NCI-H69 (cell line): ENCODE measurements around the gene EXOC6B.
A peak's percentile ranks its signal among the peaks of the same experiment; 100 is the strongest.
"Not testable (repeated sequence)": the region's sequence is repeated elsewhere in the genome, so short reads cannot be mapped to it uniquely, and the experiment has no call there.

Source experiments
- DNase-seq: peaks from one replicate; lab custom pipeline; 2025; lab: John Stamatoyannopoulos, UW

Gene EXOC6B

GRCh38 chr2:72681016-72681995 lies 144.5 kb downstream of the EXOC6B start:
- DNase-seq: no peak

- DNase-seq: no peak
Measured at GRCh38 chr2:72678024-72678423, 147.8 kb downstream of the EXOC6B start.

GRCh38 chr2:72676341-72677025 lies 149.3 kb downstream of the EXOC6B start:
- peak; percentile 17 for DNase-seq

DNA sequence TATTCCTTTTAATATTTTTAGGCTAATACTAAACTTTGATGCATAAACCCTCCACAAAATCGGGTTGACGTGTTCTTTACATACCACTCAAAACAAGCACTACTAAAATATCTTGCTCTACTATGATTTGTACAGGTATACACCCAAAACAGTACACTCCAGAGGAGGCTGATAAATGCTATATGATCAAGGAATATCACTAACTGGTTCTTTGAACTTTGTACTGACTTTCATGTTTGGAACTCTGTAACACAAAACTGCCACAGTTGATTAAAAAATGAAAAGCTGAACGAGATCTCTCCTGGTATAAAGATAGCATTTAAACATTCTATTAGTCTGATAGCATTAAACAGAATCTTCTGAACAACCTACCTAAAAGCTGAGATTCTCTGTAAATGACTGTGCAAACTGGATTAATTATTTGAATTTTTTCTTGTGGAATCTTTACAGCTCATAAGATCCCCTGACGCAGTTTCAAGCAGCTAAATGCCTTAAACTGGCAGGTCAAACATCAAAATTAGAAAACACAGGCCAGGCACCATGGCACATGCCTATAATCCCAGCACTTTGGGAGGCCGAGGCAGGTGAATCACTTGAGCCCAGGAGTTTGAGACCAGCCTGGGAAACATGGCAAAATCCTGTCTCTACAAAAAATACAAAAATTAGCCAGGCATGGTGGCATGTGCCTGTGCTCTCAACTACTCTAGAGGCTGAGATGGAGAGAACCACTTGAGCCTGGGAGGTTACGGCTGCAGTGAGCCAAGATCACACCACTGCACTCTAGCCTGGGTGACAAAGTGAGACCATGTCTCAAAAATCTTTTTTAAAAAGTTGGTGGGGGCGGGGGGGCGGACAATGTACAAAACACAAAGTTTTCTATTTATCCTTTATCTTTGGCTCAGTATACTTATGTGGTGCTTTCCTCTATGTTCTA lies 150.6 kb downstream of the EXOC6B start:
- no peak for DNase-seq

- DNase-seq: no peak
Measured at GRCh38 chr2:72673279-72673678, 152.6 kb downstream of the EXOC6B start.

- DNase-seq: no peak
Measured at GRCh38 chr2:72669121-72669520, 156.7 kb downstream of the EXOC6B start.

DNA sequence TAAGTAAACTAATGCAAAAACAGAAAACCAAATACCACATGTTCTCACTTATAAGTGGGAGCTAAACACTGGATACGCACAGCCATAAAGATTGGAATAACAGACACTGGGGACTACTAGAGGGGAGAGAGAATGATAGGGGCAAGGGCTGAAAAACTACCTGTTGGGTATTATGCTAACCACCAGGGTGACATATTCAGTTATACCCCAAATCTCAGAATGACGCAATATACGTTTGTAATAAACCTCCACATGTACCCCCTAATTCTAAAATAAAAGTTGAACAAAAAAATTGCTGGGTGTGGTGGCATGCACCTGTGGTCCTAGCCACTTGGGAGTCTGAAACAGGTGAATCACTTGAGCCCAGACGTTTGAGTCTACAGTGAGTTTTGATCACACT lies 157.2 kb downstream of the EXOC6B start:
- no peak for DNase-seq

- DNase-seq: no peak
Measured at GRCh38 chr2:72665448-72665847, 160.4 kb downstream of the EXOC6B start.

DNA sequence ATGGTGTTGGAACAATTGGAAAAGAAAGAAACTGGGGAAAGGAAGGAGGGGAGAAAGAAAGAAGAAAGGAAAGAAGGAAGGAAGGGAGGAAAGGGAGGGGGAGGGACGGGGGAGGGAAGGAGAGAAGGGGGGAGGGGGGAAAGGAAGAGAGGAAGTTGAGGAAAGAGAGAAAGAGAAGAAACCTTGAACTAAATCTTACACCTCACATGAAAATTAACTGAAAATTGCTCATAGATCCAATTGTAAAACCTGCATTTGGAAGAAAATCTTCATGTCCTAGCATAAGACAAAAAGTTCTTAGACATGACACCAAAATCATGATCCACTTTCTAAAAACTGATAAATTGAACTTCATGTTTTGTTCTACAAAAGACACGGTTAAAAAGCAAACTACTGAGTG lies 163.8 kb downstream of the EXOC6B start:
- DNase-seq: no peak

DNA sequence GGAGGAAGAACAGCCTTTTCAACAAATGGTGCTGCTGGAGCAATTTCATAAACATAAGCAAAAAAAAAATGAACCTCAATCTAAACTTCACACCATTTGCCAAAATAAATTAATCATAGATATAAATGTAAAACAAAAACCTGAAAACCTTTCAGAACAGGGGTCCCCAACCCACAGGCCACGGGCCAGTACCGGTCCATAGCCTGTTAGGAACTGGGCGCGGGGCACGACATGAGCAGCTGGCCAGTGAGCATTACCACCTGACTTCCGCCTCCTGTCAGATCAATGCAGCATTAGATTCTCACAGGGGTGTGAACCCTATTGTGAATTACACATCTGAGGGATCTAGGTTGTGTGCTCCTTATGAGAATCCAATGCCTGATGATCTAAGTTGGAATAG lies 176.0 kb downstream of the EXOC6B start:
- no peak for DNase-seq

DNA sequence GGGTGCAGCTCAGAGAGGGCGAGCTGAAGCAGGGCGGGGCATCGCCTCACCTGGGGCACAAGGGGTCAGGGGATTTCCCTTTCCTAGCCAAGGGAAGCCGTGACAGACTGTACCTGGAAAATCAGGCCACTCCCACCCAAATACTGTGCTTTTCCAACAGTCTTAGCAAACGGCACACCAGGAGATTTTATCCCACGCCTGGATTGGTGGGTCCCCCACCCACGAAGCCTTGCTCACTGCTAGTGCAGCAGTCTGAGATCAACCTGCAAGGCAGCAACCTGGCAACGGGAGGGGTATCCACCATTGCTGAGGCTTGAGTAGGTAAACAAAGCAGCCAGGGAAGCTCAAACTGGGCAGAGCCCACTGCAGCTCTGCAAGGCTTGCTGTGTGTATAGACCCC lies 184.6 kb downstream of the EXOC6B start:
- not testable (repeated sequence) for DNase-seq

DNA sequence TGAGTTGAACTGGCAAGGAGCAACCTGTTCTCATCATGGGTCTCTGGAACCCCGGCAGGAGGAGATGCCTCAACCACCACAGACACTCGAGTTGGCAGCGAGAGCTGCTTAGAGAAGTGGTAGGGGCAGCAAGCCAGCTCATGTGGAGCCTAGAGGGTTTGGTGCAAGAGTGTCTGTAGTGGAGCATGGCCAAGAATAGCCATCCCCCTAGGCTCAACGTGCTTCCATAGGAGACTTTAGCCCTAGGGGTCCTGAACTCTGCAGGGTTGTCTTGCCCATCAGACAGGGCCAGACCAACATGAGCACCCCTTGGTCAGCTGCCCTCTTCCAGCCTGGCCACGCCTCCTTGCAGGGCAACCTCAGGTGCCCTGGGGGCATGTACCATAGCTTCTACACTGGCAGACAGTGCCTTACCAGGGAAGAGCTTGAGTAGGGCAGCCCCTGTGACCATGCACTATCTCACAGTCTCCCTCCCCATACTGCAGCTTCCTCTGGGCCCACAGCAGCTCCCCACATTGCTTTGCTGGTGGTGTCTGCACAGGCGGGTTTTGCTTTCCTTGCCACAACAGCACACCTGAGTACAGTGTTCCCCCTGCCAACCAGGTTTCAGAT lies 187.1 kb downstream of the EXOC6B start:
- DNase-seq: no peak

DNA sequence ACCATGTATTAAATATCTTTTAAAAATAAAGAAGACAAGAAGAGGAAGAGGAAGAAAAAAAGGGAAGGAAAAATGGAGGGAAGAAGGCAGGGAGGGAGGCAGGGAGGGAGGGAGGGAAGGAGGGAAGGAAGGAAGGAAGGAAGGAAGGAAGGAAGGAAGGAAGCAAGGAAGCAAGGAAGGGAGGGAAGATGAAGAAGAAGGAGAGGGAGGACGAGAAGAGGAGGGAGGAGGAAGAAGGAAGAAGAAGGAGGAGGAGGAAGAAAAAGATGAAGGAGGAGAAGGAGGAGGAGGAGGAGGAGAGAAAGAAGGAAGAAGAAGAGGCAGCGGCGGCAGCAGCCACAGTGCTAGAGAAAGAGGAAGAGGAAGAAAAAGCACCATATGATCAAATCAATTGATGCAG lies 189.6 kb downstream of the EXOC6B start:
- no peak for DNase-seq

- no peak for DNase-seq
Measured at GRCh38 chr2:72630767-72631166, 195.1 kb downstream of the EXOC6B start.

GRCh38 chr2:72629062-72629461 lies 196.8 kb downstream of the EXOC6B start:
- no peak for DNase-seq

GRCh38 chr2:72627083-72627482 lies 198.8 kb downstream of the EXOC6B start:
- DNase-seq: no peak

DNA sequence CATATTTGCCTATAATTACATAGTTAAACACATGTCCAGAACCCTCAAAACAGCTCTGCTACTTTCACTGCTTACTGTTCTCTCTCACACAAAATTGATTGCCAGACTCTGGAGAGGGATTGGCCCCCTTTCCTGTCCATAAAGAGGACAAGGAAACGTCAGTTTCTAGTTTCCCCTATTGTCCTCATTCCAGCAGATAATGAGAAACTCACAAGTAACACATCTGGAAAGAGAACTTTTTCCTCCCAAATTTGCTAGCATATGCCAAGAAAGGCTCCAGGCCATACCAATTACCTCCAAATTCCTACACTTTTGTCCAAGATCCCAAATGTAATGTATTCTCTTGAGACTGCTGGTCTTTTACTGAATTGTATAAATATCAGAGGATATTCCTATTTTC lies 200.5 kb downstream of the EXOC6B start:
- DNase-seq: no peak

- DNase-seq: no peak
Measured at GRCh38 chr2:72623481-72623880, 202.4 kb downstream of the EXOC6B start.

- peak; percentile 3 for DNase-seq
Measured at GRCh38 chr2:72619626-72620025, 206.2 kb downstream of the EXOC6B start.

DNA sequence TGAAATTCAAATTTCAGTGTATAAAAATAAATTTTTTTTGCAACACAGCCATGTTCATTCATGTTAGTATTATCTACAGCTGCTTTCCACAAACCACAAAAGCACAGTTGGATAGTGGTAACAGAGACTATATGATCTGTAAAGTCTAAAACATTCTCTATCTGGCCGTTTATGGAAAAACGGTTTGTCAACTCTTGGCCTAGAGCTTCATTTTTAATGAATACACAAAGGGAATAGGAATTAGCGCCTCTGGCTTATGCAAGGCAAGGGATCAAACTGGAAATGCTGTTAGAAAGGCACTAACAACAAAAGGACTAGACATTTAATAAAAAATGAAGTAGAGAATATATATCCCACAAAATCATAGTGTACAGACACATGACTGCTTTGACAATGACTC lies 211.9 kb downstream of the EXOC6B start:
- no peak for DNase-seq

DNA sequence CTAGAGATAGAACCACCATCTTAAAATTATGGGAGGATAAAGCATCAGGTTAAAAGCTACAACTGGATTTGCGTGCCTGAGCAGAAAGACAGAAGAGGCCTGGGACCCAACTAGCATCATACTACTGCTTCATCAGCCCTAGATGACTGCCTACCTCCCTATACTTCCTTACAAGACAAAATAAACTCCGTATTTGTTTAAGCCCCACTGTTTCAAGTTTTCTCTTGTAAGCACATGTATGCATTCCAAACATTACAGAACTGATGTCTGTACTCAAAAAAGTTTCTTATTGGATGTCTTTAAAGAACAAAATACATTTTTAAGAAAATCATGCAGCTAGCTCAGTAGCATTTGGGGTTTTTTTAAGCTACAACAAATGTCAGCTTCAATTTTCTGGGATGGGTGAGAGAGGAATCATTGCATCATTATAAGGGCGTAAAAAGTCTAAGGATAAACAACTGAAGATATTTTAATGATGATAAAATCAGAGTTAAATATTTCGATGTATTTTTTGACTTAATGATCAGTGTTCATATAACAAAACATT lies 213.1 kb downstream of the EXOC6B start:
- no peak for DNase-seq
